ENCODE measurements around the gene ASXL3.

- TF ChIP-seq, protein P1, sequence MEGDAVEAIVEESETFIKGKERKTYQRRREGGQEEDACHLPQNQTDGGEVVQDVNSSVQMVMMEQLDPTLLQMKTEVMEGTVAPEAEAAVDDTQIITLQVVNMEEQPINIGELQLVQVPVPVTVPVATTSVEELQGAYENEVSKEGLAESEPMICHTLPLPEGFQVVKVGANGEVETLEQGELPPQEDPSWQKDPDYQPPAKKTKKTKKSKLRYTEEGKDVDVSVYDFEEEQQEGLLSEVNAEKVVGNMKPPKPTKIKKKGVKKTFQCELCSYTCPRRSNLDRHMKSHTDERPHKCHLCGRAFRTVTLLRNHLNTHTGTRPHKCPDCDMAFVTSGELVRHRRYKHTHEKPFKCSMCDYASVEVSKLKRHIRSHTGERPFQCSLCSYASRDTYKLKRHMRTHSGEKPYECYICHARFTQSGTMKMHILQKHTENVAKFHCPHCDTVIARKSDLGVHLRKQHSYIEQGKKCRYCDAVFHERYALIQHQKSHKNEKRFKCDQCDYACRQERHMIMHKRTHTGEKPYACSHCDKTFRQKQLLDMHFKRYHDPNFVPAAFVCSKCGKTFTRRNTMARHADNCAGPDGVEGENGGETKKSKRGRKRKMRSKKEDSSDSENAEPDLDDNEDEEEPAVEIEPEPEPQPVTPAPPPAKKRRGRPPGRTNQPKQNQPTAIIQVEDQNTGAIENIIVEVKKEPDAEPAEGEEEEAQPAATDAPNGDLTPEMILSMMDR (IDR thresholded peaks at IDR 0.05): no peak
- no peak for TF ChIP-seq POLR2A (IDR thresholded peaks at IDR 0.05)
Measured at GRCh38 chr18:33593261-33593660, 15.2 kb downstream of the ASXL3 start.
